ENCODE measurements around the gene SMCO1.
"Not testable (repeated sequence)": the region's sequence is repeated elsewhere in the genome, so short reads cannot be mapped to it uniquely, and the experiment has no call there.

SMCO1 gene

GRCh38 chr3:196496183-196496582 lies 19.0 kb downstream of the SMCO1 start:
- Histone ChIP-seq H3K27me3 (ENCODE audit: control insufficient read depth, insufficient read depth, low read length) (no peaks in the 10 kb centered on the region), H3K4me3 (ENCODE audit: low read length) (no peak overlapping the region), H3K4me1 (ENCODE audit: control insufficient read depth, insufficient read depth, low read length) (peaks cover 2% of the 10 kb centered on the region; the same call in 1 of the 2 replicates), H3K36me3 (ENCODE audit: control insufficient read depth, insufficient read depth, low read length) (no peaks in the 10 kb centered on the region), H3K9me3 (ENCODE audit: control insufficient read depth, insufficient read depth, low read length) (no peaks in the 10 kb centered on the region), H3K27ac (ENCODE audit: low read length) (no peak overlapping the region)
- no CpG with 5 or more reads among the region's 4 CpGs for WGBS (ENCODE audit: insufficient coverage, insufficient read length)
- no peak for DNase-seq (ENCODE audit: low read depth, low spot score)

- H3K27ac ChIP-seq (ENCODE audit: low read length): no peak overlapping the region
- no peaks in the 10 kb centered on the region for H3K9me3 ChIP-seq (ENCODE audit: control insufficient read depth, insufficient read depth, low read length)
- no peaks in the 10 kb centered on the region for H3K36me3 ChIP-seq (ENCODE audit: control insufficient read depth, insufficient read depth, low read length)
- WGBS (ENCODE audit: insufficient coverage, insufficient read length): no CpG with 5 or more reads among the region's 7 CpGs
- no peak for DNase-seq (ENCODE audit: low read depth, low spot score)
- H3K27me3 ChIP-seq (ENCODE audit: control insufficient read depth, insufficient read depth, low read length): no peaks in the 10 kb centered on the region
- no peak overlapping the region for H3K4me3 ChIP-seq (ENCODE audit: low read length)
- H3K4me1 ChIP-seq (ENCODE audit: control insufficient read depth, insufficient read depth, low read length): no peaks in the 10 kb centered on the region
These were observed 21.9 kb downstream of the SMCO1 start for GRCh38 chr3:196493292-196493691.

- H3K4me3 ChIP-seq (ENCODE audit: low read length): no peak overlapping the region
- DNase-seq (ENCODE audit: low read depth, low spot score): no peak
- no peaks in the 10 kb centered on the region for H3K27me3 ChIP-seq (ENCODE audit: control insufficient read depth, insufficient read depth, low read length)
- H3K36me3 ChIP-seq (ENCODE audit: control insufficient read depth, insufficient read depth, low read length): peaks cover 2% of the 10 kb centered on the region; the same call in 1 of the 2 replicates
- WGBS (ENCODE audit: insufficient coverage, insufficient read length): no CpG with 5 or more reads among the region's 2 CpGs
- no peaks in the 10 kb centered on the region for H3K4me1 ChIP-seq (ENCODE audit: control insufficient read depth, insufficient read depth, low read length)
- no peaks in the 10 kb centered on the region for H3K9me3 ChIP-seq (ENCODE audit: control insufficient read depth, insufficient read depth, low read length)
- H3K27ac ChIP-seq (ENCODE audit: low read length): no peak overlapping the region
These were observed 23.1 kb downstream of the SMCO1 start for GRCh38 chr3:196492080-196492479.

GRCh38 chr3:196489747-196490146 lies 25.4 kb downstream of the SMCO1 start:
- WGBS (ENCODE audit: insufficient coverage, insufficient read length): no CpG with 5 or more reads among the region's 10 CpGs
- no peaks in the 10 kb centered on the region for H3K9me3 ChIP-seq (ENCODE audit: control insufficient read depth, insufficient read depth, low read length)
- no peak overlapping the region for H3K27ac ChIP-seq (ENCODE audit: low read length)
- H3K36me3 ChIP-seq (ENCODE audit: control insufficient read depth, insufficient read depth, low read length): peaks cover 6% of the 10 kb centered on the region; the same call in 1 of the 2 replicates
- no peaks in the 10 kb centered on the region for H3K27me3 ChIP-seq (ENCODE audit: control insufficient read depth, insufficient read depth, low read length)
- H3K4me1 ChIP-seq (ENCODE audit: control insufficient read depth, insufficient read depth, low read length): no peaks in the 10 kb centered on the region
- no peak overlapping the region for H3K4me3 ChIP-seq (ENCODE audit: low read length)
- no peak for DNase-seq (ENCODE audit: low read depth, low spot score)

GRCh38 chr3:196486263-196486662 lies 28.9 kb downstream of the SMCO1 start:
- Histone ChIP-seq H3K9me3 (ENCODE audit: control insufficient read depth, insufficient read depth, low read length) (no peaks in the 10 kb centered on the region), H3K36me3 (ENCODE audit: control insufficient read depth, insufficient read depth, low read length) (peaks cover 14% of the 10 kb centered on the region; the same call in 1 of the 2 replicates), H3K27ac (ENCODE audit: low read length) (no peak overlapping the region), H3K4me1 (ENCODE audit: control insufficient read depth, insufficient read depth, low read length) (no peaks in the 10 kb centered on the region), H3K4me3 (ENCODE audit: low read length) (no peak overlapping the region), H3K27me3 (ENCODE audit: control insufficient read depth, insufficient read depth, low read length) (no peaks in the 10 kb centered on the region)
- no CpG with 5 or more reads among the region's 8 CpGs for WGBS (ENCODE audit: insufficient coverage, insufficient read length)
- DNase-seq (ENCODE audit: low read depth, low spot score): no peak

GRCh38 chr3:196477678-196478077 lies 37.5 kb downstream of the SMCO1 start:
- Histone ChIP-seq H3K4me3 (ENCODE audit: low read length) (no peak overlapping the region), H3K4me1 (ENCODE audit: control insufficient read depth, insufficient read depth, low read length) (no peaks in the 10 kb centered on the region), H3K27me3 (ENCODE audit: control insufficient read depth, insufficient read depth, low read length) (no peaks in the 10 kb centered on the region), H3K9me3 (ENCODE audit: control insufficient read depth, insufficient read depth, low read length) (no peaks in the 10 kb centered on the region), H3K27ac (ENCODE audit: low read length) (no peak overlapping the region), H3K36me3 (ENCODE audit: control insufficient read depth, insufficient read depth, low read length) (peaks cover 11% of the 10 kb centered on the region; the same call in 1 of the 2 replicates)
- no peak for DNase-seq (ENCODE audit: low read depth, low spot score)
- WGBS (ENCODE audit: insufficient coverage, insufficient read length): no CpG with 5 or more reads among the region's 4 CpGs

GRCh38 chr3:196472286-196472685 lies 42.9 kb downstream of the SMCO1 start:
- no CpG with 5 or more reads among the region's 8 CpGs for WGBS (ENCODE audit: insufficient coverage, insufficient read length)
- H3K4me3 ChIP-seq (ENCODE audit: low read length): no peak overlapping the region
- H3K4me1 ChIP-seq (ENCODE audit: control insufficient read depth, insufficient read depth, low read length): no peaks in the 10 kb centered on the region
- no peak for DNase-seq (ENCODE audit: low read depth, low spot score)
- H3K27ac ChIP-seq (ENCODE audit: low read length): no peak overlapping the region
- H3K27me3 ChIP-seq (ENCODE audit: control insufficient read depth, insufficient read depth, low read length): no peaks in the 10 kb centered on the region
- H3K9me3 ChIP-seq (ENCODE audit: control insufficient read depth, insufficient read depth, low read length): no peaks in the 10 kb centered on the region
- H3K36me3 ChIP-seq (ENCODE audit: control insufficient read depth, insufficient read depth, low read length): peaks cover 14% of the 10 kb centered on the region; the same call in 1 of the 2 replicates

GRCh38 chr3:196471551-196471950 lies 43.6 kb downstream of the SMCO1 start:
- no peaks in the 10 kb centered on the region for H3K9me3 ChIP-seq (ENCODE audit: control insufficient read depth, insufficient read depth, low read length)
- no peaks in the 10 kb centered on the region for H3K4me1 ChIP-seq (ENCODE audit: control insufficient read depth, insufficient read depth, low read length)
- H3K27ac ChIP-seq (ENCODE audit: low read length): no peak overlapping the region
- H3K27me3 ChIP-seq (ENCODE audit: control insufficient read depth, insufficient read depth, low read length): no peaks in the 10 kb centered on the region
- no peak overlapping the region for H3K4me3 ChIP-seq (ENCODE audit: low read length)
- no peak for DNase-seq (ENCODE audit: low read depth, low spot score)
- WGBS (ENCODE audit: insufficient coverage, insufficient read length): no CpG with 5 or more reads among the region's 2 CpGs
- H3K36me3 ChIP-seq (ENCODE audit: control insufficient read depth, insufficient read depth, low read length): peaks cover 14% of the 10 kb centered on the region; the same call in 1 of the 2 replicates

GRCh38 chr3:196470182-196470581 lies 45.0 kb downstream of the SMCO1 start:
- whole genome bisulfite sequencing (ENCODE audit: insufficient coverage, insufficient read length): no CpG with 5 or more reads among the region's 3 CpGs

GRCh38 chr3:196463804-196464203 lies 51.3 kb downstream of the SMCO1 start:
- no peak overlapping the region for H3K27ac ChIP-seq (ENCODE audit: low read length)
- no CpG with 5 or more reads among the region's 3 CpGs for WGBS (ENCODE audit: insufficient coverage, insufficient read length)
- no peak for DNase-seq (ENCODE audit: low read depth, low spot score)
- no peaks in the 10 kb centered on the region for H3K27me3 ChIP-seq (ENCODE audit: control insufficient read depth, insufficient read depth, low read length)
- H3K9me3 ChIP-seq (ENCODE audit: control insufficient read depth, insufficient read depth, low read length): no peaks in the 10 kb centered on the region
- no peaks in the 10 kb centered on the region for H3K36me3 ChIP-seq (ENCODE audit: control insufficient read depth, insufficient read depth, low read length)
- H3K4me1 ChIP-seq (ENCODE audit: control insufficient read depth, insufficient read depth, low read length): no peaks in the 10 kb centered on the region
- no peak overlapping the region for H3K4me3 ChIP-seq (ENCODE audit: low read length)

More at GRCh38 chr3:196470182-196470581, 45.0 kb downstream of the SMCO1 start:
- H3K4me1 ChIP-seq (ENCODE audit: control insufficient read depth, insufficient read depth, low read length); H3K27ac ChIP-seq (ENCODE audit: low read length); DNase-seq (ENCODE audit: low read depth, low spot score); H3K4me3 ChIP-seq (ENCODE audit: low read length); H3K27me3 ChIP-seq (ENCODE audit: control insufficient read depth, insufficient read depth, low read length); H3K9me3 ChIP-seq (ENCODE audit: control insufficient read depth, insufficient read depth, low read length): not testable (repeated sequence)
- H3K36me3 ChIP-seq (ENCODE audit: control insufficient read depth, insufficient read depth, low read length): peaks cover 14% of the 10 kb centered on the region; the same call in 1 of the 2 replicates

- Histone ChIP-seq H3K4me1 (ENCODE audit: control insufficient read depth, insufficient read depth, low read length) (no peaks in the 10 kb centered on the region), H3K9me3 (ENCODE audit: control insufficient read depth, insufficient read depth, low read length) (no peaks in the 10 kb centered on the region), H3K36me3 (ENCODE audit: control insufficient read depth, insufficient read depth, low read length) (no peaks in the 10 kb centered on the region), H3K4me3 (ENCODE audit: low read length) (no peak overlapping the region), H3K27me3 (ENCODE audit: control insufficient read depth, insufficient read depth, low read length) (no peaks in the 10 kb centered on the region), H3K27ac (ENCODE audit: low read length) (no peak overlapping the region)
- DNase-seq (ENCODE audit: low read depth, low spot score): no peak
- WGBS (ENCODE audit: insufficient coverage, insufficient read length): no CpG with 5 or more reads among the region's 2 CpGs
These were observed 51.7 kb downstream of the SMCO1 start for GRCh38 chr3:196463478-196463756.
